NB4 (cell line): ENCODE measurements around the gene SNRNP25.

Experiments
- POLR2A ChIP-seq: IDR thresholded peaks from 2 replicates; pipeline ENCODE4 v1.6.1; 2011; ENCODE audit warnings: mild to moderate bottlenecking; ENCODE audit not compliant: insufficient read length; ENCODE audit errors: extremely low read depth
- TF ChIP-seq, protein P1 (sequence below): IDR thresholded peaks from one replicate; pipeline ENCODE4 v1.5.1; 2012; ENCODE audit warnings: low read depth, low read length

DNA sequence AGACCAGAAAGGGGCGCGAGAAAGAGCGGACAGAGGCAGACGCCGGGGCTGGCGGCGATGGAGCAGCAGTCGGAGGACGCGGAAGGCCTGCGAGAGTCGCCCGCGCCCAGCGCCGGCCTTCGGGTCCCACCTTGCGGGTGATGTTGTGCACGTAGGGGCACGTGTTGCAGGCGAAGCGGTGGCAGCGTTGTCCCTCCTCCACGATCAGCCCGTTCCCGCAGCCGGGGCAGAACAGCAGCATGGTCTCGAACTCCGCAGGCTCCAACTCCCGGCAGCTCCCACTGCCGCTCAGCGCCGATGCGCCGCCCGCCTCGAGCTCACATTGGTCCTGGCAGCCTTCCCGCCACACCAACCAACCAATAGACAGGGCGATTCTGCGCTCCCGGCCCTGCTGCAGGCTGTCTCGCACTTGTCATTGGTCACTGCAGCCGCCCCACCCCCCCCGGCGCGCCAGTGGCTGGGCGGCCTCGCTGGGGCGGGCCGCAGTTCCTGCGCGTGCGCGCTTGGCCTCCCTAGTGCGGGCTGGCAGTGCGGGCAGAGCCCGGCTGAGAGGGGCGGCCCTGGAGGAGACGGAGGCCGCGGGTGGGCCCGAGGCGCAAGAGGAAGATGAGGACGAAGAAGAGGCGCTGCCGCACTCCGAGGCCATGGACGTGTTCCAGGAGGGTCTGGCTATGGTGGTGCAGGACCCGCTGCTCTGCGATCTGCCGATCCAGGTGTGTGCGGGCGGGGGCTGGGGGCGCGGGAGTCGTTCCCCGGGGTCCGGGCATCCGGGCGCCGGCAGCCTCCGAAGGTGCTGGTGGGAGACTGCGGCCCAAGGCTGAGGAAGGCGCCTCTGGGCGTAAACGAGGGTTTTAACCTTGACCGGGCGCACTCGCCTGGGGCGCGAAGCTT is at the start of gene SNRNP25, which contains the start of gene POLR3K:
- TF ChIP-seq POLR2A = peak; percentile 79
- TF ChIP-seq, protein P1, sequence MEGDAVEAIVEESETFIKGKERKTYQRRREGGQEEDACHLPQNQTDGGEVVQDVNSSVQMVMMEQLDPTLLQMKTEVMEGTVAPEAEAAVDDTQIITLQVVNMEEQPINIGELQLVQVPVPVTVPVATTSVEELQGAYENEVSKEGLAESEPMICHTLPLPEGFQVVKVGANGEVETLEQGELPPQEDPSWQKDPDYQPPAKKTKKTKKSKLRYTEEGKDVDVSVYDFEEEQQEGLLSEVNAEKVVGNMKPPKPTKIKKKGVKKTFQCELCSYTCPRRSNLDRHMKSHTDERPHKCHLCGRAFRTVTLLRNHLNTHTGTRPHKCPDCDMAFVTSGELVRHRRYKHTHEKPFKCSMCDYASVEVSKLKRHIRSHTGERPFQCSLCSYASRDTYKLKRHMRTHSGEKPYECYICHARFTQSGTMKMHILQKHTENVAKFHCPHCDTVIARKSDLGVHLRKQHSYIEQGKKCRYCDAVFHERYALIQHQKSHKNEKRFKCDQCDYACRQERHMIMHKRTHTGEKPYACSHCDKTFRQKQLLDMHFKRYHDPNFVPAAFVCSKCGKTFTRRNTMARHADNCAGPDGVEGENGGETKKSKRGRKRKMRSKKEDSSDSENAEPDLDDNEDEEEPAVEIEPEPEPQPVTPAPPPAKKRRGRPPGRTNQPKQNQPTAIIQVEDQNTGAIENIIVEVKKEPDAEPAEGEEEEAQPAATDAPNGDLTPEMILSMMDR = no peak
